ENCODE results near the gene GPR146. TPM values are rescaled to one million over a fixed set of nuclear protein-coding genes. Genes with fewer than 3 reads are reported as not detected.
A peak's percentile ranks its signal among the peaks of the same experiment; 100 is the strongest.

The GPR146 gene
- total RNA-seq, 1 donor = 5.1 TPM

GRCh38 chr7:1055491-1055955 lies 11.2 kb downstream of the GPR146 start:
- Histone ChIP-seq H3K4me1 (ENCODE audit: insufficient read depth, low read length) (peaks cover 5% of the 10 kb centered on the region), H2AFZ (ENCODE audit: low read length) (no peak overlapping the region), H3K4me2 (ENCODE audit: insufficient read depth, low read length) (no peak overlapping the region), H3K9me3 (ENCODE audit: low read depth, low read length) (no peaks in the 10 kb centered on the region), H3K4me3 (ENCODE audit: insufficient read depth, low read length) (no peak overlapping the region), H3K79me2 (ENCODE audit: insufficient read depth, low read length) (no peaks in the 10 kb centered on the region), H4K20me1 (ENCODE audit: insufficient read depth, low read length) (peaks cover 5% of the 10 kb centered on the region), H3K27ac (ENCODE audit: low read depth, low read length) (no peak overlapping the region), H3K36me3 (ENCODE audit: insufficient read depth, low read length) (no peaks in the 10 kb centered on the region), H3K27me3 (ENCODE audit: insufficient read depth, low read length) (no peaks in the 10 kb centered on the region)
- DNase-seq (ENCODE audit: insufficient read length, low spot score, missing footprints) = no peak
- no peak for TF ChIP-seq CTCF (IDR thresholded peaks at IDR 0.05; ENCODE audit: extremely low read depth, low read depth, low read length)

GRCh38 chr7:1055956-1056784 lies 11.8 kb downstream of the GPR146 start:
- Histone ChIP-seq H3K9me3 (ENCODE audit: low read depth, low read length) (no peaks in the 10 kb centered on the region), H4K20me1 (ENCODE audit: insufficient read depth, low read length) (peaks cover 11% of the 10 kb centered on the region), H3K4me1 (ENCODE audit: insufficient read depth, low read length) (peaks cover 5% of the 10 kb centered on the region), H3K27me3 (ENCODE audit: insufficient read depth, low read length) (no peaks in the 10 kb centered on the region), H3K79me2 (ENCODE audit: insufficient read depth, low read length) (no peaks in the 10 kb centered on the region), H2AFZ (ENCODE audit: low read length) (no peak overlapping the region), H3K36me3 (ENCODE audit: insufficient read depth, low read length) (no peaks in the 10 kb centered on the region), H3K27ac (ENCODE audit: low read depth, low read length) (no peak overlapping the region), H3K4me2 (ENCODE audit: insufficient read depth, low read length) (no peak overlapping the region), H3K4me3 (ENCODE audit: insufficient read depth, low read length) (no peak overlapping the region)
- no peak for TF ChIP-seq CTCF (IDR thresholded peaks at IDR 0.05; ENCODE audit: extremely low read depth, low read depth, low read length)
- DNase-seq (ENCODE audit: insufficient read length, low spot score, missing footprints) = peak; percentile 89

- peaks cover 5% of the 10 kb centered on the region for H3K4me1 ChIP-seq (ENCODE audit: insufficient read depth, low read length)
- no peak overlapping the region for H3K4me3 ChIP-seq (ENCODE audit: insufficient read depth, low read length)
Measured at GRCh38 chr7:1056785-1057410, 12.6 kb downstream of the GPR146 start.

More at GRCh38 chr7:1056785-1057410, 12.6 kb downstream of the GPR146 start:
- Histone ChIP-seq H3K36me3 (ENCODE audit: insufficient read depth, low read length) (no peaks in the 10 kb centered on the region), H3K79me2 (ENCODE audit: insufficient read depth, low read length) (no peaks in the 10 kb centered on the region), H3K27me3 (ENCODE audit: insufficient read depth, low read length) (no peaks in the 10 kb centered on the region), H3K4me2 (ENCODE audit: insufficient read depth, low read length) (no peak overlapping the region), H3K27ac (ENCODE audit: low read depth, low read length) (no peak overlapping the region), H2AFZ (ENCODE audit: low read length) (no peak overlapping the region), H3K9me3 (ENCODE audit: low read depth, low read length) (no peaks in the 10 kb centered on the region), H4K20me1 (ENCODE audit: insufficient read depth, low read length) (peaks cover 14% of the 10 kb centered on the region)
- no peak for TF ChIP-seq CTCF (IDR thresholded peaks at IDR 0.05; ENCODE audit: extremely low read depth, low read depth, low read length)
- no peak for DNase-seq (ENCODE audit: insufficient read length, low spot score, missing footprints)

Data from osteoblast (primary cell).